Mucosa of descending colon (tissue), 3 donors: ENCODE measurements around the gene FOXA2. TPM values are rescaled to one million over a fixed set of nuclear protein-coding genes. Genes with fewer than 3 reads are reported as not detected.

Experiments
- ATAC-seq: fragments of 200-7000 bp; cut with Tn5 transposase; one replicate; pipeline ENCODE4 v1.9.1; 2020; ENCODE audit warnings: mild to moderate bottlenecking, moderate library complexity
- DNase-seq, 3 donors: peaks; one replicate each; pipeline ENCODE4 v3.0.0-alpha.2; 2020
- H3K36me3 ChIP-seq: fragments of 200-600 bp; one replicate; pipeline ENCODE4 v1.8.0; 2021; ENCODE audit warnings: low read depth, mild to moderate bottlenecking
- H3K4me1 ChIP-seq: fragments of 200-600 bp; one replicate; pipeline ENCODE4 v1.8.0; 2021; ENCODE audit warnings: low read depth, mild to moderate bottlenecking
- H3K4me3 ChIP-seq: fragments of 200-600 bp; one replicate; pipeline ENCODE4 v1.8.0; 2021; ENCODE audit warnings: mild to moderate bottlenecking
- H3K9me3 ChIP-seq: fragments of 200-600 bp; one replicate; pipeline ENCODE4 v1.8.0; 2021; ENCODE audit warnings: mild to moderate bottlenecking
- intact Hi-C, 2 donors: fragments of 100-400 bp; cut with DNase I in 1 of 2; cut with micrococcal nuclease in 1 of 2; formaldehyde crosslinking; loops; one replicate each; pipeline versions ENCODE4 v1.11.0 to v1.11.1; 2022; cut with DNase I, micrococcal nuclease
- total RNA-seq, 3 donors: library from RNA; stranded (reverse); fragmentation: NEBNext Ultra II Directional in 2 of 3; extraction: Animal tissue kit (Norgen Biotek cat#: 25700) in 2 of 3; gene quantifications; one replicate each; pipeline versions ENCODE4 v1.2.1 to v1.2.4, GENCODE V29; 2021 to 2023
- TF ChIP-seq, protein P1 (sequence below): fragments of 200-600 bp; IDR thresholded peaks from one replicate; pipeline ENCODE4 v1.8.0; 2022; ENCODE audit warnings: antibody characterized with exemption, mild to moderate bottlenecking
- donor health status: DM: no; HTN: no; CAD: no; lungs with moderate emphysema.
- donor health status: DM: no; HTN: no; CAD: no.
- donor health status: DM: no; HTN: yes; CAD: no.

The FOXA2 gene
- total RNA-seq, 3 donors from 2014 or later: 6.2 to 25.3 (median 11.9) TPM

DNA sequence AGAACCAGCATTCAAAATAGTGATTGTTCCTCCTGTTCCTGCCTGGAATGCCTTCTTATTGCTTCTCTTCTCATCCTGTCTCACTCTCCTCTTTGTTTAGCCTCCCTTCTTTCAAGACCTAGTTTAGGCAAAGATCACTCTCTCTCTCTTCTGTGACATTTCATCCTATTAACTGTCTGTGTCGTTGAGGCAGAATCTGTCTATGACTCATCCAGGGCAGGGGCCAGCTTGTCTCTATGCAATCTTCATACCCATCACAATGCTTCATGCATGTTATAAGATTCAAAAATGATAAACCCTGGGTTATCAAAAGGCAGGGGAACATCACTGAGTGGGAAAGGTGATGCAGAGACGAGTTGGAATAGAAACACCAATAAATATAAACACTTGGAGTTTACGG is 32.2 kb upstream of the FOXA2 start:
- Histone ChIP-seq H3K9me3 (no peaks in the 10 kb centered on the region), H3K4me1 (no peaks in the 10 kb centered on the region), H3K4me3 (no peak overlapping the region), H3K36me3 (no peaks in the 10 kb centered on the region)
- DNase-seq: no peak
- TF ChIP-seq, protein P1, sequence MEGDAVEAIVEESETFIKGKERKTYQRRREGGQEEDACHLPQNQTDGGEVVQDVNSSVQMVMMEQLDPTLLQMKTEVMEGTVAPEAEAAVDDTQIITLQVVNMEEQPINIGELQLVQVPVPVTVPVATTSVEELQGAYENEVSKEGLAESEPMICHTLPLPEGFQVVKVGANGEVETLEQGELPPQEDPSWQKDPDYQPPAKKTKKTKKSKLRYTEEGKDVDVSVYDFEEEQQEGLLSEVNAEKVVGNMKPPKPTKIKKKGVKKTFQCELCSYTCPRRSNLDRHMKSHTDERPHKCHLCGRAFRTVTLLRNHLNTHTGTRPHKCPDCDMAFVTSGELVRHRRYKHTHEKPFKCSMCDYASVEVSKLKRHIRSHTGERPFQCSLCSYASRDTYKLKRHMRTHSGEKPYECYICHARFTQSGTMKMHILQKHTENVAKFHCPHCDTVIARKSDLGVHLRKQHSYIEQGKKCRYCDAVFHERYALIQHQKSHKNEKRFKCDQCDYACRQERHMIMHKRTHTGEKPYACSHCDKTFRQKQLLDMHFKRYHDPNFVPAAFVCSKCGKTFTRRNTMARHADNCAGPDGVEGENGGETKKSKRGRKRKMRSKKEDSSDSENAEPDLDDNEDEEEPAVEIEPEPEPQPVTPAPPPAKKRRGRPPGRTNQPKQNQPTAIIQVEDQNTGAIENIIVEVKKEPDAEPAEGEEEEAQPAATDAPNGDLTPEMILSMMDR: no peak
- intact Hi-C loops: no loop called here
- no peak for ATAC-seq

DNA sequence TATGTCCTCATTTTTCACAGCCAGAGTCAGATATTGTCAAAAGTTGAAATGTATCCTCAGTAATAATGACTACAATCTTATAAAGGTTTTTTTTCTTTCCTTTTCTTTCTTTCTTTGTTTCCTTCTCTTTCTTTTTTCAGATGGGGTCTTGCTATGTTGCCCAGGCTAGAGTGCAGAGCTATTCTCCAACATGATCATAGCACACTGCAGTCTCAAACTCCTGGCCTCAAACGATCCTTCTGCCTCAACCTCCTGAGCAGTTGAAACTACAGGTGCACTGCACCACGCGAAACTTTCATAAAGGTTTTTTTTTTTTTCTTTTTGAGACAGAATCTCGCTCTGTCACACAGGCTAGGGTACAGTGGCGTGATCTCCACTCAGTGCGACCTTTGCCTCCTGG is 31.1 kb upstream of the FOXA2 start:
- intact Hi-C loops: no loop called here
- Histone ChIP-seq H3K4me3 (no peak overlapping the region), H3K36me3 (no peaks in the 10 kb centered on the region), H3K4me1 (no peaks in the 10 kb centered on the region), H3K9me3 (no peaks in the 10 kb centered on the region)
- DNase-seq (no peak), ATAC-seq (no peak)
- TF ChIP-seq, protein P1: no peak

DNA sequence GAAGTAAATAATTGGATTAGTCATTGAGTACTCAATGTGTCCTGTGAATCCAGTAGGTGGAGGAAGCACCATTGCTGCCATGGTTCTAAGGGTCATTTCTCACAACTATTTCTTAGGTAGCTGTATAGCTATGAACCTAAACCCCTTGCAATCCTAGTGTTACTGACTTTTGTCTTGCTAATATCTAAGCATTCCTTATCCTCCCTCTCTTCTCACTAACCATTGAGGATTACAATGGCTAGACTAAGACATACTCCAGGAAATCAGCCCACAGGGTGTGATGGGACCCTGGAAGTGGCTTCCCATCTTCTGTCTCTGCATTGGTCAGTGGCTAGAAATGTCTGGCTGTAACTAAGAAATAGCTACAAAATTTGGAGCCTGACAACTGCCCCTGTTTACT is 27.3 kb upstream of the FOXA2 start:
- no peak for ATAC-seq
- intact Hi-C loops: no loop called here
- no peak for DNase-seq
- H3K9me3 ChIP-seq: no peaks in the 10 kb centered on the region
- H3K4me1 ChIP-seq: no peaks in the 10 kb centered on the region
- no peak overlapping the region for H3K4me3 ChIP-seq
- TF ChIP-seq, protein P1: no peak
- H3K36me3 ChIP-seq: no peaks in the 10 kb centered on the region

DNA sequence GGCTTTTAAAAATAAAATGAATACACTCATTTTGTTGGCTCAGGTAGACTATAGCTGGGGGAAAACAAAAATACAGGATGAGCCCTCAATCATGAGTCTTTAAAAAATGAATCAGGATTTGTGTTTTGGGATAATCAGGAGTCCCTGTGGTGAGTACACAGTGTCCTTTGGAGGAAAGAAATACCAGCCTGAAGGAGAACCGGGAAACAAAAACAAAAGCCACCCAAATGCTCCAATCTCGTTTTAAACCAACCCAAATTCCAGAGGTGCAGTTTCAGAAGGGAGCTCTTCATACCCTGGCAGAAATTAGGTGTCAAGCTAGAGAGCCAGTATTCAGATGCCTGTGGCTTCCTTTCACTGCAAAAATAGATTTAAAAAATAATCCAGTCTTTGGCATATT is 23.3 kb upstream of the FOXA2 start:
- no peaks in the 10 kb centered on the region for H3K9me3 ChIP-seq
- intact Hi-C loops: no loop called here
- ATAC-seq (no peak), DNase-seq (no peak)
- TF ChIP-seq, protein P1: no peak
- H3K4me3 ChIP-seq: no peak overlapping the region
- H3K4me1 ChIP-seq: no peaks in the 10 kb centered on the region
- H3K36me3 ChIP-seq: no peaks in the 10 kb centered on the region

DNA sequence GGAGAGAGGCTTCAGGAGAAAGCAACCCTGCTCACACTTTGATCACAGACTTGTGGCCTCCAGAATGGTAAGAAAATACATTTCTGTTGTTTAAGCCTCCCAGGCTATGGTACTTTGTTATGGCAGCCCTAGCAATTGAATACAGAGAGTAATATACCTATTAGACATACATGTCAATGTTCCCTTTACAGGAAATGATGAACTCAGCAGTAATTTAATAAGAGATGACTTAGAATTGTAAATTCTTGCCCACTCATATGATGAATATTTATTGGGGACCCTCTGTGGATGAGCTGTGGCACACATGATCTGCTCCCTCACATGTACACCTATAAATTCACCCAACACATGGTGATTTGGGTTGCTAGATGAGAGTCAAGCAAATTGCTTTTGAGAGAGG is 20.4 kb upstream of the FOXA2 start:
- H3K9me3 ChIP-seq: no peaks in the 10 kb centered on the region
- ATAC-seq (no peak), DNase-seq (no peak)
- TF ChIP-seq, protein P1: no peak
- intact Hi-C loops: no loop called here
- H3K36me3 ChIP-seq: no peaks in the 10 kb centered on the region
- H3K4me1 ChIP-seq: no peaks in the 10 kb centered on the region
- H3K4me3 ChIP-seq: no peak overlapping the region
